Glomerular endothelial cell (primary cell): ENCODE data around the gene KIF16B. TPM values are rescaled to one million over a fixed set of nuclear protein-coding genes. Genes with fewer than 3 reads are reported as not detected.
A peak's percentile ranks its signal among the peaks of the same experiment; 100 is the strongest.

Experiments
- DNase-seq: peaks from one replicate; pipeline ENCODE4 v3.0.0-alpha.2; 2011; ENCODE audit warnings: low read depth, low spot score; ENCODE audit errors: extremely low read depth
- total RNA-seq: library from RNA; depleted of rRNA; stranded (reverse); fragments of >200 nt; gene quantifications from 2 replicates; pipeline ENCODE4 v1.2.3, GENCODE V29; 2015

The KIF16B gene
- total RNA-seq, 1 donor from 2014 or later, result 8.2 TPM

GRCh38 chr20:16483024-16483423 is 90.2 kb downstream of the KIF16B start:
- DNase-seq, result no peak

GRCh38 chr20:16481977-16482376 is 91.3 kb downstream of the KIF16B start:
- DNase-seq, result no peak

- DNase-seq, result no peak
Measured at GRCh38 chr20:16479666-16480065, 93.6 kb downstream of the KIF16B start.

- no peak for DNase-seq
Measured at GRCh38 chr20:16477632-16478031, 95.6 kb downstream of the KIF16B start.

- peak; percentile 33 for DNase-seq
Measured at GRCh38 chr20:16476032-16476431, 97.2 kb downstream of the KIF16B start.

GRCh38 chr20:16475225-16475624 is 98.0 kb downstream of the KIF16B start:
- DNase-seq, result no peak

GRCh38 chr20:16474363-16474762 is 98.9 kb downstream of the KIF16B start:
- DNase-seq, result no peak

GRCh38 chr20:16472045-16472872 is 101.0 kb downstream of the KIF16B start:
- no peak for DNase-seq

GRCh38 chr20:16469395-16469905 is 103.8 kb downstream of the KIF16B start:
- DNase-seq, result no peak

- DNase-seq, result no peak
Measured at GRCh38 chr20:16462711-16463110, 110.5 kb downstream of the KIF16B start.

- no peak for DNase-seq
Measured at GRCh38 chr20:16459019-16459700, 114.1 kb downstream of the KIF16B start.

- DNase-seq, result no peak
Measured at GRCh38 chr20:16457514-16457913, 115.7 kb downstream of the KIF16B start.

- no peak for DNase-seq
Measured at GRCh38 chr20:16455324-16455723, 117.9 kb downstream of the KIF16B start.

GRCh38 chr20:16451982-16452381 is 121.3 kb downstream of the KIF16B start:
- no peak for DNase-seq

- no peak for DNase-seq
Measured at GRCh38 chr20:16451001-16451400, 122.2 kb downstream of the KIF16B start.

GRCh38 chr20:16446991-16447390 is 126.3 kb downstream of the KIF16B start:
- no peak for DNase-seq

- no peak for DNase-seq
Measured at GRCh38 chr20:16446246-16446645, 127.0 kb downstream of the KIF16B start.

GRCh38 chr20:16445482-16445881 is 127.8 kb downstream of the KIF16B start:
- DNase-seq, result no peak

GRCh38 chr20:16444057-16444777 is 129.0 kb downstream of the KIF16B start:
- DNase-seq, result no peak

- DNase-seq, result no peak
Measured at GRCh38 chr20:16441546-16442164, 131.6 kb downstream of the KIF16B start.

GRCh38 chr20:16440686-16441085 is 132.6 kb downstream of the KIF16B start:
- no peak for DNase-seq
